ENCODE data around the gene ANKRD35. TPM values are rescaled to one million over a fixed set of nuclear protein-coding genes. Genes with fewer than 3 reads are reported as not detected.
"Not testable (repeated sequence)": the region's sequence is repeated elsewhere in the genome, so short reads cannot be mapped to it uniquely, and the experiment has no call there.

The ANKRD35 gene
- total and polyA plus RNA-seq, 9 of the 15 experiments (the other 6 are each of a cell fraction or from before 2014, with no cell fraction given) = 0.07 to 0.14 (median 0.07) TPM; not detected in 5

GRCh38 chr1:145920297-145920696 is 34.6 kb upstream of the ANKRD35 start:
- POLR2A ChIA-PET; H2AFZ ChIP-seq (ENCODE audit: low read depth, low read length); H4K20me1 ChIP-seq (replicated peaks; ENCODE audit: control insufficient read depth, insufficient read depth, low read length); DNase-seq (ENCODE audit: extremely low read depth in 1 of 4, low spot score in 3 of 4); H3K79me2 ChIP-seq (ENCODE audit: control insufficient read depth, insufficient read depth, low read length); H3K4me3 ChIP-seq; H3K27ac ChIP-seq (ENCODE audit: extremely low read depth, low read depth, low read length); H3K9me3 ChIP-seq (replicated peaks; ENCODE audit: control insufficient read depth, insufficient read depth, low read depth, low read length); ATAC-seq; H3K9me1 ChIP-seq (ENCODE audit: control insufficient read depth, insufficient read depth, low read length); FAIRE-seq; H3K27me3 ChIP-seq (ENCODE audit: control insufficient read depth in 2 of 2, insufficient read depth in 2 of 2, low read length in 2 of 2); in situ Hi-C loops (cut with MboI); BruUV-seq (replicated peaks); intact Hi-C loops (cut with micrococcal nuclease); H3K9ac ChIP-seq (ENCODE audit: insufficient read depth in 1 of 2, low read depth in 2 of 2, low read length in 2 of 2); TF ChIP-seq PBX2 (CRISPR knock-in tag; IDR thresholded peaks at IDR 0.05; ENCODE audit: low read depth): not testable (repeated sequence)
- 0 out of 2 replicates have a peak, but pooled peaks have one; percentile 11 for TF ChIP-seq PBX2 (tag; conservative IDR thresholded peaks at IDR 0.05; ENCODE audit: low read depth)
- peak in 1 of 2 experiments; percentile 53; a peak in 1 of 4 replicates for TF ChIP-seq KDM1A (IDR thresholded peaks at IDR 0.05)
- peak; percentile 54 for TF ChIP-seq BCOR (IDR thresholded peaks at IDR 0.05)
- Histone ChIP-seq H3K4me2 (ENCODE audit: insufficient read depth, low read length) (peak overlapping the region; percentile 93; the same call in 1 of the 2 replicates), H3K4me1 (replicated peaks in 1 of 2; ENCODE audit: control insufficient read depth in 2 of 2, insufficient read depth in 2 of 2, low read length in 2 of 2) (peaks cover 7 to 23% of the 10 kb centered on the region in 2 experiments; a peak in 4 of 5 replicates), H3K36me3 (ENCODE audit: control insufficient read depth, insufficient read depth, low read length) (peaks cover 26% of the 10 kb centered on the region; the same call in 2 of the 3 replicates)
- 68% methylated on average over 2 of the region's 4 CpGs for WGBS (ENCODE audit: insufficient coverage, low coverage, missing lambda C conversion rate)
- CTCF ChIA-PET (ENCODE audit: low intra/inter-chr PET ratio) = interaction anchor here (0.7 kb wide), 1 partner anchor 93 kb away, joined by 3 read pairs; no protein-coding TSS in a partner anchor
